WTC11 (cell line): ENCODE data around the gene ZFYVE28.

ENCODE experiments used
- ATF3 ChIP-seq: sonication (generic); formaldehyde crosslinking; conservative IDR thresholded peaks from 2 replicates; pipeline ENCODE4 v1.8.1; 2022; ENCODE audit warnings: mild to moderate bottlenecking, missing genetic modification reagents
- CTCF ChIP-seq: fragments of 200-600 bp; IDR thresholded peaks from 2 replicates; pipeline ENCODE4 v1.8.0; 2022; ENCODE audit warnings: antibody characterized with exemption
- E2F4 ChIP-seq: sonication (generic); formaldehyde crosslinking; IDR thresholded peaks from 2 replicates; pipeline ENCODE4 v1.8.1; 2022; ENCODE audit warnings: low read depth, mild to moderate bottlenecking, moderate library complexity, missing genetic modification reagents, borderline replicate concordance
- MAX ChIP-seq: sonication (generic); formaldehyde crosslinking; IDR thresholded peaks from 2 replicates; pipeline ENCODE4 v1.8.0; 2022; ENCODE audit warnings: mild to moderate bottlenecking, missing genetic modification reagents
- NFYB ChIP-seq: sonication (generic); formaldehyde crosslinking; conservative IDR thresholded peaks from 2 replicates; pipeline ENCODE4 v1.8.0; 2022; ENCODE audit warnings: low read depth, missing genetic modification reagents
- TEAD1 ChIP-seq: sonication (generic); formaldehyde crosslinking; IDR thresholded peaks from 2 replicates; pipeline ENCODE4 v1.8.0; 2022; ENCODE audit warnings: mild to moderate bottlenecking, missing genetic modification reagents
- ZMAT4 ChIP-seq: fragments of 250-450 bp; sonication (Bioruptor Pico); IDR thresholded peaks from 2 replicates; pipeline ENCODE4 v1.9.0; 2021; ENCODE audit warnings: mild to moderate bottlenecking
- ZNF121 ChIP-seq: sonication (generic); formaldehyde crosslinking; IDR thresholded peaks from 2 replicates; pipeline ENCODE4 v1.8.0; 2023; ENCODE audit warnings: missing genetic modification reagents

GRCh38 chr4:2339458-2340271, 78.8 kb downstream of the ZFYVE28 start:
- TF ChIP-seq ZNF121: no peak
- TF ChIP-seq ATF3: no peak
- TF ChIP-seq MAX (CRISPR knock-in tag): no peak
- TF ChIP-seq CTCF: no peak
- no peak for TF ChIP-seq TEAD1 (CRISPR knock-in tag)
- TF ChIP-seq ZMAT4 (CRISPR knock-in tag): no peak
- no peak for TF ChIP-seq NFYB
- no peak for TF ChIP-seq E2F4 (CRISPR knock-in tag)
